ENCODE data around the gene IGFBP1.

Gene IGFBP1

GRCh38 chr7:45878457-45879144, 9.7 kb upstream of the IGFBP1 start:
- TF ChIP-seq TCF12 (IDR thresholded peaks at IDR 0.05; ENCODE audit: low read depth) (no peak), MAX (IDR thresholded peaks at IDR 0.05) (no peak), EGR1 (IDR thresholded peaks at IDR 0.05) (no peak), CREB1 (IDR thresholded peaks at IDR 0.05; ENCODE audit: low read depth) (no peak), CEBPB (IDR thresholded peaks at IDR 0.05) (no peak), TEAD4 (IDR thresholded peaks at IDR 0.05) (no peak)

- no peak for TF ChIP-seq FOXM1 (IDR thresholded peaks at IDR 0.05; ENCODE audit: borderline replicate concordance, low read depth)
- no peak for TF ChIP-seq TEAD4 (IDR thresholded peaks at IDR 0.05)
- no peak for TF ChIP-seq RAD21 (IDR thresholded peaks at IDR 0.05; ENCODE audit: low read depth)
- TF ChIP-seq ZBTB7A (IDR thresholded peaks at IDR 0.05; ENCODE audit: low read depth), result no peak
- TF ChIP-seq TAF1 (IDR thresholded peaks at IDR 0.05; ENCODE audit: low read depth), result no peak
- TF ChIP-seq EGR1 (IDR thresholded peaks at IDR 0.05), result no peak
- TF ChIP-seq, protein P1, sequence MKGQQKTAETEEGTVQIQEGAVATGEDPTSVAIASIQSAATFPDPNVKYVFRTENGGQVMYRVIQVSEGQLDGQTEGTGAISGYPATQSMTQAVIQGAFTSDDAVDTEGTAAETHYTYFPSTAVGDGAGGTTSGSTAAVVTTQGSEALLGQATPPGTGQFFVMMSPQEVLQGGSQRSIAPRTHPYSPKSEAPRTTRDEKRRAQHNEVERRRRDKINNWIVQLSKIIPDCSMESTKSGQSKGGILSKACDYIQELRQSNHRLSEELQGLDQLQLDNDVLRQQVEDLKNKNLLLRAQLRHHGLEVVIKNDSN (IDR thresholded peaks at IDR 0.05), result no peak
- TF ChIP-seq CEBPB (IDR thresholded peaks at IDR 0.05), result no peak
Observed at GRCh38 chr7:45880433-45880860, 7.8 kb upstream of the IGFBP1 start.

- TF ChIP-seq CREB1 (IDR thresholded peaks at IDR 0.05; ENCODE audit: low read depth), result no peak
Observed at GRCh38 chr7:45881280-45881758, 7.0 kb upstream of the IGFBP1 start.

DNA sequence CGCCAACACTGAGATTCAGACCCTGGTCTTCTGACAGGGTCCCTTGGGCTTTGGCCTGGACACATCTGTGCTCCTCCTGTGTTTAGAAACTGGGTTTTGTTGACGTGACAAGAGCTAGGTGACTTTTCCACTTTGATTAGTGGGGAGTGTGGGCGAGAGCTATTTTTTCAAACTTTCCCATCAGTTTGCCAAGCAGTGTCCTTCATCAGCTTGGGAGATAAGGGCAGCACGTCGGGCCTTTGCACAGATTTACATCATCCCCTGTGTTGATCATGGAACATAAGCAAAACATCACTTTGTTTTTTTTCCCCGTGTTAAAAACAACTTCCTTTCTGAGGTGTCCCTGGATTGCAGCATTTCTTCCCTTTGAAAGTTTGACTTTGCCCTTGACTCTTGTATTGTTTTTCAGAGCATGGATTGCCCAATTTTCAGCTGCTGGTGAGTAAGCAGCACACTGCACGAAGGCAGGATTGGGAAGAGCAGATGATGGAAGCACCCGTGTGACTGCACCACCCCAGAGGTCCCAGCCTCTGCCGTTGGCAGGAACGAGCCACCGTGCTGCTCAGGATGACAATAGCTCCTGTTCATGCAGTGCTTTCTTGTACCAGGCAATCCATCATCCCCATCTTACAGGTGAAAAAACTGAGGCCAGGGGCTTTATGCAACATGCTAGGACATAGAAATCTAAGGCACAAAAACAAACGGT, 6.4 kb upstream of the IGFBP1 start:
- TF ChIP-seq, protein P1 (IDR thresholded peaks at IDR 0.05), result no peak
- TF ChIP-seq YY1 (IDR thresholded peaks at IDR 0.05; ENCODE audit: low read depth), result no peak
- no peak for TF ChIP-seq RAD21 (IDR thresholded peaks at IDR 0.05; ENCODE audit: low read depth)
- no peak for TF ChIP-seq REST (IDR thresholded peaks at IDR 0.05; ENCODE audit: low read depth)
- no peak for TF ChIP-seq TCF12 (IDR thresholded peaks at IDR 0.05; ENCODE audit: low read depth)
- TF ChIP-seq CREB1 (IDR thresholded peaks at IDR 0.05; ENCODE audit: low read depth), result no peak
- TF ChIP-seq NFIC (IDR thresholded peaks at IDR 0.05), result no peak
- TF ChIP-seq TAF1 (IDR thresholded peaks at IDR 0.05; ENCODE audit: low read depth), result no peak
- TF ChIP-seq MAX (IDR thresholded peaks at IDR 0.05), result no peak
- no peak for TF ChIP-seq EGR1 (IDR thresholded peaks at IDR 0.05)
- TF ChIP-seq EP300 (IDR thresholded peaks at IDR 0.05; ENCODE audit: borderline replicate concordance), result no peak
- TF ChIP-seq CEBPB (IDR thresholded peaks at IDR 0.05), result no peak
- no peak for TF ChIP-seq FOXM1 (IDR thresholded peaks at IDR 0.05; ENCODE audit: borderline replicate concordance, low read depth)

- TF ChIP-seq RAD21 (IDR thresholded peaks at IDR 0.05; ENCODE audit: low read depth) (no peak), CEBPB (IDR thresholded peaks at IDR 0.05) (no peak), TAF1 (IDR thresholded peaks at IDR 0.05; ENCODE audit: low read depth) (no peak), REST (IDR thresholded peaks at IDR 0.05; ENCODE audit: low read depth) (no peak), NFIC (IDR thresholded peaks at IDR 0.05) (no peak), MAX (IDR thresholded peaks at IDR 0.05) (no peak), YY1 (IDR thresholded peaks at IDR 0.05; ENCODE audit: low read depth) (no peak), EGR1 (IDR thresholded peaks at IDR 0.05) (no peak), EP300 (IDR thresholded peaks at IDR 0.05; ENCODE audit: borderline replicate concordance) (no peak), FOXM1 (IDR thresholded peaks at IDR 0.05; ENCODE audit: borderline replicate concordance, low read depth) (no peak), TEAD4 (IDR thresholded peaks at IDR 0.05) (no peak)
- TF ChIP-seq, protein P1 (IDR thresholded peaks at IDR 0.05), result no peak
Observed at GRCh38 chr7:45882465-45882810, 5.8 kb upstream of the IGFBP1 start.

Data from Ishikawa (cell line).